Fibroblast of mammary gland (primary cell): ENCODE data around the gene FZD1.

Source experiments
- DNase-seq: peaks from one replicate; pipeline ENCODE4 v3.0.0-alpha.2; 2010; ENCODE audit warnings: low read depth
- H3K4me3 ChIP-seq: 2 replicates; pipeline ENCODE4 v1.5.1; 2011; ENCODE audit warnings: low read depth, mild to moderate bottlenecking, low read length, moderate library complexity; ENCODE audit not compliant: control insufficient read depth
- CTCF ChIP-seq: conservative IDR thresholded peaks from 2 replicates; pipeline ENCODE4 v1.5.1; 2011; ENCODE audit warnings: low read depth, low read length, inconsistent platforms; ENCODE audit not compliant: control insufficient read depth, insufficient read depth

FZD1 gene

GRCh38 chr7:91233212-91233611 is 31.0 kb upstream of the FZD1 start:
- no peak overlapping the region for H3K4me3 ChIP-seq
- TF ChIP-seq CTCF, result no peak
- no peak for DNase-seq

GRCh38 chr7:91235211-91235832 is 28.9 kb upstream of the FZD1 start:
- peak; percentile 26 for DNase-seq
- TF ChIP-seq CTCF, result no peak
- no peak overlapping the region for H3K4me3 ChIP-seq

- H3K4me3 ChIP-seq, result no peak overlapping the region
- no peak for TF ChIP-seq CTCF
- peak; percentile 95 for DNase-seq
Observed at GRCh38 chr7:91239171-91239604, 25.0 kb upstream of the FZD1 start.

DNA sequence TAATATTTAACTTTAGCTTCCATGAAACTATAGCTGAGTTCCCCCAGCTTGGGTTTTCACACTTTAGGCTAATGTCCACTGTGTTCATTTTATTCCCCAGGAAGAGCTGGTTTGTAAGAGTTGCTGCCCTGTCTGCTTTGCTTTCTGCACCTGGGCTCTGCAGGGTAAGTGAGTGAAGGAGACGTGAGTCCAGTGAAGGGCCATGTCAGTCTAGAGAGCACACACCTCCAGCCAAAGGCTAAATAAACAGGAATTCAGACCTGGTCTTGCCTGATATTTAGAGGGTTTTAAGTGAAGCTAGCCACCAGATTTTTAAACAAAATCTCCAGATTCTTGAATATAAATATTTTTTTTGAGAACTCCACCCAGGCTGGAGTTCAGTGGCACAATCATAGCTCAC is 24.5 kb upstream of the FZD1 start:
- DNase-seq, result no peak
- H3K4me3 ChIP-seq, result no peak overlapping the region
- no peak for TF ChIP-seq CTCF

DNA sequence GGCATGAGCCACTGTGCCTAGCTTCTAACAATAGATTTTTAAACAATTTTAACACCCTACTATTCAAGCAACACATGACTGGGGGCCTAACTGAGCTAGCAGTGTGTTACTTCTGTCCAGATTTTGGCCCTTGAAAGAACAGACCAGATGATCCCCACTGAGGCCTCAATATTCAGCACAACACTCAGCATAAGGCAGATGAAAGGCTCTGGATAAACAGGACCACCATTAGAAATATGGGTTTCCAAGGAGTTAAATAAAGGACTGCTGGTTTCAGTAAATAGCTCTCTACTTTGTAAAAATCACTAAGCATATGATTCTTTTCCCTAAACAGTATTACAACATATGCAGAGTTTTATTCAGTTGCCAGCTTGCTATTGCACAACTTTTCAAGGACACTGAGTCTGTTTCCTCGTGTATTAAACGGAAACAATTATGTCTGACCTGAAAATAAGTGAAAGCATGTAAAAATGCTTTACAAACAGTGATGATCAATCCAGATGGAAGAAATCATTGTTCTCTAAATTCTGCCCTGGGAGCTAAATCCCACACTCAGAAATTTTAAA is 23.8 kb upstream of the FZD1 start:
- DNase-seq, result peak; percentile 92
- no peak overlapping the region for H3K4me3 ChIP-seq
- TF ChIP-seq CTCF, result no peak

- H3K4me3 ChIP-seq, result no peak overlapping the region
- peak; percentile 77 for DNase-seq
- no peak for TF ChIP-seq CTCF
Observed at GRCh38 chr7:91242097-91242844, 22.0 kb upstream of the FZD1 start.
